ENCODE measurements around the gene GREB1L.

The GREB1L gene

DNA sequence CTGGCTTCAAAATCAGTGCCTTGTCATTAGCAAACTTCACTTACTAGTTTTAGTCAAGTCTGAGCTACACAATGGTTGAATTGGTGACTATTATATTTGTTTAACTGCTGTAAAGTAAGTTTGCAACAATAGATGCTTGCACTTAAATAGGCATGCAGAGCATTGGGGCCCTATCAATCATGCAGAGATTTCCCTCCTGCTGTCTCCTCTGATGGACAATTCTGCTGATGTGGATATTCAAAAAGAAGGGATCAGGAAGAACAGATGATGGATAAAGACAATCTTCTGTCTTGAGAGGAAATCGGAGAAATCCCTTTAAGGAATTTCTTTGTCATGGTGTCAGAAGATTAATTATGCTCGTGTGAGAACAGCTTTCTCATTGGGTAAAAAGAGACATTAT is 89.0 kb downstream of the GREB1L start:
- Histone ChIP-seq H3K4me3 (no peak overlapping the region), H3K27ac (no peak overlapping the region)
- TF ChIP-seq, protein P1, sequence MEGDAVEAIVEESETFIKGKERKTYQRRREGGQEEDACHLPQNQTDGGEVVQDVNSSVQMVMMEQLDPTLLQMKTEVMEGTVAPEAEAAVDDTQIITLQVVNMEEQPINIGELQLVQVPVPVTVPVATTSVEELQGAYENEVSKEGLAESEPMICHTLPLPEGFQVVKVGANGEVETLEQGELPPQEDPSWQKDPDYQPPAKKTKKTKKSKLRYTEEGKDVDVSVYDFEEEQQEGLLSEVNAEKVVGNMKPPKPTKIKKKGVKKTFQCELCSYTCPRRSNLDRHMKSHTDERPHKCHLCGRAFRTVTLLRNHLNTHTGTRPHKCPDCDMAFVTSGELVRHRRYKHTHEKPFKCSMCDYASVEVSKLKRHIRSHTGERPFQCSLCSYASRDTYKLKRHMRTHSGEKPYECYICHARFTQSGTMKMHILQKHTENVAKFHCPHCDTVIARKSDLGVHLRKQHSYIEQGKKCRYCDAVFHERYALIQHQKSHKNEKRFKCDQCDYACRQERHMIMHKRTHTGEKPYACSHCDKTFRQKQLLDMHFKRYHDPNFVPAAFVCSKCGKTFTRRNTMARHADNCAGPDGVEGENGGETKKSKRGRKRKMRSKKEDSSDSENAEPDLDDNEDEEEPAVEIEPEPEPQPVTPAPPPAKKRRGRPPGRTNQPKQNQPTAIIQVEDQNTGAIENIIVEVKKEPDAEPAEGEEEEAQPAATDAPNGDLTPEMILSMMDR (IDR thresholded peaks at IDR 0.05): no peak
- DNase-seq (ENCODE audit: low spot score): no peak

DNA sequence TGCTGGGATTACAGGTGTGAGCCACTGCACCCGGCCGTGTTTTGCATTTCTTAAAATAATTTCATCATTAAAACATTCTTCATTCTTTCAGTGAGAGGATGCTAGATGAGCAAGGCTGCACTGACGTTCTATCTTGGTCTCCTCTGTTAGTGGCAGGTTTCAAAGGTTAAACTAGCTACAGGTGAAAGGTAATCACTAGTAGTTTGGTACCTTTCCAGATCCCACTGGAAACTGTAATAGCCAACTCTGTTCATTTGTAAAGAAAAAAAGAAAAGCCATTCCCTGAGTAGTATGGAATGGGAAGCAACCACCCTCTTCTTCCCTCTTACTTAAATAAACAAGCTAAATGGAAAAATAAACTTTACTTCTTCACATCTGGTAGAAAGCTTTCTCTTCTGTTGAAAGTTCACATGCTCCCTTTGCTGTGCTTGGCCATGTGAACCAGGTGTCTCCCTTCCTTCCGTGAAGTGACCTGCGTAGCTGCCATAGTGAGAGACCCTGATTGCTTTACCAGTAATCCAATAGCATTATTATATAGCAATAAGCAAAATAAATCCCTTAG is 94.0 kb downstream of the GREB1L start:
- no peak overlapping the region for H3K4me3 ChIP-seq
- TF ChIP-seq, protein P1 (IDR thresholded peaks at IDR 0.05): no peak
- no peak for DNase-seq (ENCODE audit: low spot score)
- H3K27ac ChIP-seq: no peak overlapping the region

DNA sequence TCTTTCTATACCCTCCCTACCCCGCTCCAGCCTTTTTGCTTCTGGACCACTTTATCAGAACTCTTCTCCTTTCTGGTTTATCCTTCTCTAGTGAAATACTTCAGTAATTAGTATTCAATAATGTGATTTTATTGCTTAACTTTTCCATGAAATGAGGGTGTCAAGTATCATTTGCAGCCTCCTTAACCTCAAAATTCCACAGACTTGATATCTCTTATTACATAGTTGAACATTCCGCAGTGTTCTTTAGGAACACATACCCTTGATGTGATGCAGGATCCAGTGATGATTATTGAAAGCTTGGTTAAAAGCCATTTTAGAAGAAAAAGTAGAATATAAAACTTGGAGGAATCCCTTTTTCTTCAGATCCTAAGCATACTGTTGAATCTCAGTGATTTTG is 94.8 kb downstream of the GREB1L start:
- Histone ChIP-seq H3K4me3 (no peak overlapping the region), H3K27ac (no peak overlapping the region)
- TF ChIP-seq, protein P1 (IDR thresholded peaks at IDR 0.05): no peak
- DNase-seq (ENCODE audit: low spot score): no peak

DNA sequence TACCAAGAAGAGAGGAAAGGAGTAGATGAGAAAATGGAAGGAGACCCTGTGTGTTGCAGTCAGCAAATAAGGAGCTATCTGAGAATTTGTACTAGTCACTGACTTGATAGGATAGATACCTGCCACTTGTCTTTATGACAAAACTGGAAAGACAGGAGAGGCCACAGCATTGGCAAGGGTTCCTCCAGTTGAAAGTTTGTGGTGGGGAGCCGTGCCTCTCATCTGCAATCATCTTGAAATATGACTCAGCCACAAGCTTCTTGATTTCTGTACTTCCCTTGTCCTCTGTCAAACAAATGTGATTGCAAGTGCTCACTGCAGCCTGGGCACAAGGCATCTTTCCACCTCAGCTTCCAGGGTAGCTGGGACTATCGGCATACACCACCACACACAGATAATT is 99.1 kb downstream of the GREB1L start:
- Histone ChIP-seq H3K27ac (no peak overlapping the region), H3K4me3 (no peak overlapping the region)
- TF ChIP-seq, protein P1 (IDR thresholded peaks at IDR 0.05): no peak
- DNase-seq (ENCODE audit: low spot score): no peak

DNA sequence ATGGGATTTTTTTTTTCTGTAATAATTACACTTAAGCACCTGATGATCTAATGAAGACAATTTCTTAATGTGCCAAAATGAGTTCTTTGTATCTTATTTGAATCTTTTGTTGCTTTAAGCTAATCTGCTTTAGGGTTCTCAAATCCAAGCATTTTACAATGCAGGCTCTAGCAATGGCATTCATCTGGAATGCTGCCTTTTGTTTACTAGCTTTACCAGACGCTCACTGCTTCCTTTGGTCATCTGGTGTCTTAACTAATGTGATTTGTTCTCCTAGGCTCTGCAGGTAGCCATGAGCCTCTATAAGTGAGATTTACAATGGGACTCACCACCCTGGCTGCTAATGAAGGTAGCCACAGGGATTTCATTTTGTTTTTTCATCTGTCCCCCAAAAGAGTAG is 100.3 kb downstream of the GREB1L start:
- no peak overlapping the region for H3K27ac ChIP-seq
- DNase-seq (ENCODE audit: low spot score): no peak
- TF ChIP-seq, protein P1 (IDR thresholded peaks at IDR 0.05): no peak
- no peak overlapping the region for H3K4me3 ChIP-seq

DNA sequence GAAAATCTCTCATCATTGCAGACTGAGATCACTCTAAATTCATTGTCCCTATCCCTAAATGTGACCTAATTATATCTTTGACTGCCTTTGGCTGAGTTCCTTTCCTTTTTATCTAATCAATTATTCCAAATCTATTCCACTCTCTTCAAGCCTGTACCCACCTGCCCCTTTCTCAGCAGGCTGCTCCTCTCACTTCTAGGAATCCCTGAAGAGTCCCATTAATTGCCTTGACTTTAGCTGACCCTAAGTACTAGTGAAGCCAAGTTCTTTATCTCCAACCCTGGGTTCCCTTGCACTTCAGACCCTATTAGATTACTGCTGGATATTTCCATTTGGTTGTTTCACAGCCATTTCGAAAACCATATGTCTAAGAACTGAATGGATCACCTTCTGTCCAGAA is 102.8 kb downstream of the GREB1L start:
- TF ChIP-seq, protein P1 (IDR thresholded peaks at IDR 0.05): no peak
- H3K4me3 ChIP-seq: no peak overlapping the region
- H3K27ac ChIP-seq: no peak overlapping the region
- DNase-seq (ENCODE audit: low spot score): no peak

DNA sequence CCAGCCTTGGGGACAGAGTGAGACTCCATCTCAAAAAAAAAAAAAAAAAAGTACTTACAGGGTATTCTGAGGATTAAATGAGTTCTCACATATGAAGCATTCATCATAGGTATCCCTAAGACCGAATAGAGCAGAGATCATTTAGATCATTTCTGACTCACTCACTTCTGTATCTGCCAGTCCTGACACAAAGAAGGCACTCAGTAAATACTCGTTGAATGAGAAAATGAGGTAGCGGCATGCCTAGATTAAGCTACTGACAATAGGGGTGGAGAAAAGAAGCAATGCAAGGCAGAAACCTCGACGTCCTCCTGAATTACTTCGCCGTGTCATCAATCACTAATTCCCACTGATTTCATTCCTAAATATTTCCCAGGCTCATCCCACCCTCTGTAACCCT is 103.8 kb downstream of the GREB1L start:
- TF ChIP-seq, protein P1 (IDR thresholded peaks at IDR 0.05): no peak
- Histone ChIP-seq H3K4me3 (no peak overlapping the region), H3K27ac (no peak overlapping the region)
- DNase-seq (ENCODE audit: low spot score): no peak

Data from coronary artery (tissue), 2 donors.